DLD1 (cell line): ENCODE data around the gene ALOXE3.

Source experiments
- in situ Hi-C: cut with HindIII; loops from 2 replicates; pipeline ENCODE4 v1.10.0; 2017; ENCODE audit warnings: low sequenced_read_pairs

ALOXE3 gene

DNA sequence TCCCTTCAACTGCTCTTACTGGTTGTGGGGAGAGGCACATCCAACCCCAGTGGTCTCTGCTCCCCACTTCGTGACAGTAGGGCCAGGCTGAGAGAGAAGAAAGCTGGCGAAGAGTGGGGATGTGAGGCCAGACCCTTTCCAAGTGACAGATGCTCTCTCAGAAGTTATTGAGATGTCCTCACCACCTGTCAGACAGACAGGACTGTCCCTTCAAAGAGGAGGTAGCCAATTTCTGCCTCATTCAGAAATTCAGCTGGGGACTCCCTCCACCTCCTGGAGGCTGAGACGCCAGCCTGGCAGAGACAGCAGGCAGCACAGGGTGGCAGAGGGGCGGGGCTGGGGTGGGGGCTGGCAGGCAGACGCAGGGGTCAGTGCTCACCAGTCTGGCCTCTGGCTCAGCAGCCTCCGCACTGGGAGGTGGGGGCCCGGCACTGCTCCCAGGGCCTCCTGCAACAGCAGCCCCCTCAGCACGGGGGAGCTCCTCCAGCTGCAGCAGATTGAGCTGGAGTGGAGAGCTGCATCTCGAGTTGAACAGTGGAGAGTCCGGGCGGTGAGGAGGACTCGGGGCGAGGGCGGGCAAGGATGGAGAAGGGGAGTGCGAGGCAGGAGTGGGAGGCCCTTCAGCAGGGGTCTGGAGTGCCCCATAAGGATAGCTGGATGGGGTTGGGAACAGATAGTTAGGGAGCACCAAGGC, 24.7 kb upstream of the ALOXE3 start:
- in situ Hi-C loops: no loop called here

DNA sequence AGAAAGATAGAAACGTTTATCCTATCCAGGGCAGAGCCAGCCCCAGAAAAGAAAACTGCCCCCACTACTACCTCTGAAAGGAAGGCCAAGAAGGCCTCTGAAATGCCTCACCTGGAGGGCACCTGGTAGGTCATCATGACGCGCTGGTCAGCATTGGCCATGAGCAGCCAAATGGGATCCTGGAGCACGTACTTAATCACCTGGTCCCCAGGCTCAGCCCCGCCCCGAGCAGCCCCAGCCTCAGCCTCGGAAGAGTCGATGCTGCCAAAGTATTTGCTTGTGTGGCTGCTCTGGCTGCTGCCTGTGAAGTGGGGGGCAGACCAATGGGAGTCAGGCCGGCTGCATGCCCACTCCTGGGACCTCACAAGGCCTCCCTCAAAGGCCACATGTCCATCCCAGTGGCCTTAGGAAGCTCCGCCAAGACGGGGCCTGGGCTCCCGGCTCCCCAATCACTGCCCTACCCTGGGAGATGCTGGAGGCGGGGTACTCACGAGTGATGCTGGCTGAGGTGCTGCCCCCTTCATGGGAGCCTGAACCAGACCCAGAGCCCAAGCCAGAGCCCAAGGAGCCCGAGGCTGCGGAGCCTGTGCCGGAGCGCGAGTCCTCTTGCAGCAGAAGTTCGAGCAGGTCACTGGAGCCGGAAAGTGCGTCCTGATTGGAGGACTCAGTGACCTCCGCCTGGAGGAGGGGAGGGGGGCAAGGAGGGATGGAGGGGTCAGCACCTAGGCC, 24.0 kb upstream of the ALOXE3 start:
- in situ Hi-C loops: no loop called here

DNA sequence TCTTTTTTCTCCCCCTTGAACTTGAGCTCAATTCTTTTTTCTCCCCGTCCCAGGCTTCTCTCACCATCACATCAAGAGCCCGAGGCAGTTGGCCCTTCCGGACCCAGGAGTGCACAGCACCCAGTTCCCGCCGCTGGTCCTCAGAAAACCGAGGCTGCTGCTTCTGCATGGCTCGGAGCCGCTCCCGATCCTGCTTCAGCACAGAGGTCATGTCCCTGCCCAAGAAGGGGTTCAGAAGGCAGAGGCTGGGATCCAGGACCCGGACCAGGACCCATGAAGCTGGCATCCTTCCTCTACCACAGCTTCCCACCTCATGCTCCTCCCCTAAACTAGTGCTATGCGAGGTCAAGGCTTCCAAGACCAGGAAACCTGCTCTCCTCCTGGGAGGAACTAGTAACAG, 23.4 kb upstream of the ALOXE3 start:
- in situ Hi-C loops: no loop called here

DNA sequence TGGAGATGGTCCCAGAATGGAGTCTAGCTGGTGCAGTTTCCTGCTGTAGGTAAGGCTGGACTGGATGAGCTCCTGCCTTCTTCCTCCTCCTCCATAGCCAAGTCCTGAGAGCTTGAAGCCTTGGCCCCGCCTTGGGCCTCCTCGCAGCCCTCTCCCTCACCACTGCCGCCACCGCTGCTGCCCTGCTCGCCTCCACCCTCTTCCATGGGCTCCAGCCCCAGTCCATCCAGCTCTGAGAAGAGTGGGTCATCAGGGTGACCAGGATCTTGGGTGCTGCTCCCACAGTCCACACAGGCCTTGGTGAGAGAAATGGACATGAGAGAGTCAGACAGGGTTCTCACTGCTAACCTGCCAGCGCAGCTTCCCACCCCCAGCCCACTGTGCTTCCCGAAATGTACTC, 22.7 kb upstream of the ALOXE3 start:
- in situ Hi-C loops: no loop called here

DNA sequence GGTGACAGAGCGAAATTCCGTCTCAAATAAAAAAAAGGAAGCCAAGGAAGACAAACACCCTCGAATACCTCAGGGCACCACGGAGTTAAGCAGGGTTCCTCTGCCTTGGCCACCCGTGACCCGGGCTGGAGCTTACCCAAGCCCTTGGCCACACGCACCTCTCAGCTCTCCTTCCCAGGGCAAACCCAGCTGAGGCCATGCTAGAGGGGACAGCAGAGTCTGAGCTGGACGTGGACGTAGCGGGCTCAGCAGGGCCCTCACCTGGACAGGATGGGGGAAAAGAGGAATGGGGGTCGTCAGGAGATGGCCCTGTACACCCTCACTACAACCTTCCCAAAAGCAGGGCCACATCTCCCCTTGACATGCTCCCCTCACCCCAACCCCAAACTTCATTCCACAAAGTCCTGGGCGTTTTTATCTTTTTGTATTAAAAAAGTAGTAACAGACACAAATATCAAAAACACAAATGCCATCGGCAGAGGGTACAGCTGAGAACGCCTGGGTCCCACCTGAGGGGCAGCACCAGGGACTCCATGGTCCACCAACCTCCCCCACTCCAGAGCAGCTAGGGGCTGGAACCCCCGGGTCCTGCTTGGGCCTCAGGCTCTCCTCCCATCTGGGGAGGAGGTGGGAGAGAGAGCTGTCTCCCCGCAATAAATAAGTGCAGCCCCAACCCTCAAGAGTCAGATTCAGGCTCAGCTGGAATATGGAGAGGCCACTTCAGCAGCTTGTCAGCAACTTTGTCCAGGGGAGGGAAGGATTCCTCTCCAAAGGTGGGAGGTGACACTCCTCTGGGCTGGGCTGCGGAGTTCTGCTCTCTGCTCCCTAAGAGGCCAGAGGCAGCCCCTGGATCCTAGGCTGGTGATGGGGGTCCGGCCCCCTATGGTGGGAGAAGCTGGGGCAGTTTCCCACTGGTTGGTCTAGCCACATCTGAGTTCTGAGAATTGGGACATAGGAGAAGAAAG, 22.0 kb upstream of the ALOXE3 start:
- in situ Hi-C loops: no loop called here

DNA sequence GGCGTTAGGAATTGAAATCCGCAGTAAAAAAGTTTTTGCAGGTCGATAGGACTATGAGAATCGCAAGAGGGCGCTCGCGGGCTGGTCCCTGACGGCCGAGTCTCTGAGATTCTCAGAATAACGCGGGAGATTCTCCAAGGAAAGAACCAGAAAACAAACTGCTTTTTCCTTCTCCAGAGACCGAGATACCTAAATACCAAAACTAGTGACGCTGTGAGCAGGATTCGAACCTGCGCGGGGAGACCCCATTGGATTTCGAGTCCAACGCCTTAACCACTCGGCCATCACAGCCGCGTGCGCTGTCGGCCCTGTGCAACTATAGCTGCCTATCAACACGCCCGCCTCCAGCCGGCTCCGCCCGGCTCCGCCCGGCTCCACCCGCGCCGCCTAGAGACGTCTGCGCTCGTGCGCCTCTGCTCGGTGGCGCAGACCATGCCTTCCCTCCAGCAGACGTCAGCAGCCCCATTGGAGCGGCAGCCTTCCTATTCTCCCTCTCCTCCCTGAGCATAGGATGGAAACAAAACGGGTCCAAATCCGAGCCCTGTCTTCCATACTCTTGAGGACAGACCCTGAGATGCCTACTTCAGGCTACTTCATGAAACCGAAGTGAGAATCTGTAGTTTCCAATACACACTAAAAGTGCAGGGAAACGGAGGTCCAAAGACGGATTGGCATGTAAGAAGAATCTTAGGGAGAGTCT, 20.5 kb upstream of the ALOXE3 start:
- in situ Hi-C loops: no loop called here

DNA sequence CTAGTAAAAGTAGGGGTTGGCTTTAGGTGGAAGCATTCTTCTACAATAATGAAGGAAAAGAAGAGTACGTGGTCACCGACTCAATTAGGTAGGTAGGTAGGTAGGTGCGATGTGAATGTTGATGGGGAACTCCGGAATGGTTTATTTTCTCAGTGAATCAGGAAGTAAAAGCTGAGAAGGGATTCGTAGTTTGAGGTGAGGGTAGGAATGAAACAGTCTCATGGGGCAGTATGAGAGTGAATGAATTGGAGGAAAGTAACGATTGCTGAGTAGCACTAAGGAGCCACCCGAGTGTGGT, 20.0 kb upstream of the ALOXE3 start:
- in situ Hi-C loops: no loop called here

DNA sequence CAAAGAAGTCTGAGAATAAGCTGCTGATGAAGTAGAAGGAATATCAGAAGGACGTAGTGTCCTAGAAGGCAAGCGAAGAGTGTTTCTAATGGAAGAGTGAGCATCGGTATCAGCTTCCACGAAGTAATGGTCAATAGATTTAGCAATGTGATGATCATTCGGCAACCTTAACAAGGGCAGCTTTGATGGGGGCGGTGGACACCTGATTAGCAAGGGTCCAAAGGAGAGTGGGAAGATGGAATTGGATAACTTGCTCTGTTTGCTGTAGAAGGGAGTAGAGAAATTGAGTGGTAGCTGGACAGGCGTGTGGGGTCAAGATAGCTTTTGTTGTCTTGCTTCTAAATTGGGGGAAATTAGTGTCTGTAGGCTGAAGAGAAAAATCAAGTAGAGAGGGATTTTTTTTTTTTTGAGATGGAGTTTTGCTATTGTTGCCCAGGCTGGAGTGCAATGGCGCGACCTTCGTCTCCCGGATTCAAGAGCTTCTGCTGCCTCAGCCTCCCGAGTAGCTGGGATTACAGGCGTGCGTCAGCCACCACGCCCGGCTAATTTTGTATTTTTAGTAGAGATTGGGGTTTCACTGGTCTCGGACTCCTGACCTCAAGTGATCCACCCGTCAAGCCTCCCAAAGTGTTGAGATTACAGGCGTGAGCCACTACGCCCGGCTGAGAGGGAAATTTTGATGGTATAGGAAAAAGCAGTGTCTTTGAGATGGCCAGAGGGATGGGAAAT, 19.5 kb upstream of the ALOXE3 start:
- in situ Hi-C loops: no loop called here

DNA sequence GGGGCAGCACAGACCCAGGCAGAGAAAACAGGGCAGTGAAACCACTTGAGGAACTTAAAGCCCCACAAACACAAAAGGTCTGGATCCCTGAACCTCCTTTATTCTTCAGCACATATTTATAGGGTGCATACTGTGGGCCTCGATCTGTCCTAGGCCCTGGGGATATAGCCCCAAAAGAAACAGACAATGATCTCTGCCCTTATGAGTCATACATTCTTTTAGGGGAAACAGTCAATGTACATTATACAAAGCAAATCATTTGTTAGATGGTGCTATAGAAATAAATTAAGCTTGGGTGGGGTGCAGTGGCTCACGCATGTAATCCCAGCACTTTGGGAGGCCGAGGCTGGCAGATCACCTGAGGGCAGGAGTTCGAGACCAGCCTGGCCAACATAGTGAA, 15.6 kb upstream of the ALOXE3 start:
- in situ Hi-C loops: no loop called here

DNA sequence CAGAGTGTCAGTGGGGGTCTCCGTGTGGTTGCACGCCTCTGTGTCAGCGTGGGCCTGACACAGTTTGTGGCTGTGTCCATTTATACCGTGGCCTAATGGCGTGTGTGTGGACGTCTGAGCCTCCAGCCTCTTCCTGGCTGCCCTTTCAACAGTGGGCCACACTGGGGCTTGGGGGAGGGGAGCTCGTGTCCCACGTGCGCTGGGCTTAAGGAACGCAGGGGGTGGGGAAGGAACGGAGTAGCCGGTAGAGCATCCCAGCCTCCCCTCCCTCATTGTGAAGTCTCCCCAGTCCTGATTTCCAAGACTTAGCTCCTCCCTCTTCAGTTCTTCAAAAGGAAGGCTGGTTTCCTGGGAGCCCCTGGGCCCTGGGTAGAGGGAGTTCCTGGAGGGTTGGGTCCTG, 15.1 kb upstream of the ALOXE3 start:
- in situ Hi-C loops: no loop called here

DNA sequence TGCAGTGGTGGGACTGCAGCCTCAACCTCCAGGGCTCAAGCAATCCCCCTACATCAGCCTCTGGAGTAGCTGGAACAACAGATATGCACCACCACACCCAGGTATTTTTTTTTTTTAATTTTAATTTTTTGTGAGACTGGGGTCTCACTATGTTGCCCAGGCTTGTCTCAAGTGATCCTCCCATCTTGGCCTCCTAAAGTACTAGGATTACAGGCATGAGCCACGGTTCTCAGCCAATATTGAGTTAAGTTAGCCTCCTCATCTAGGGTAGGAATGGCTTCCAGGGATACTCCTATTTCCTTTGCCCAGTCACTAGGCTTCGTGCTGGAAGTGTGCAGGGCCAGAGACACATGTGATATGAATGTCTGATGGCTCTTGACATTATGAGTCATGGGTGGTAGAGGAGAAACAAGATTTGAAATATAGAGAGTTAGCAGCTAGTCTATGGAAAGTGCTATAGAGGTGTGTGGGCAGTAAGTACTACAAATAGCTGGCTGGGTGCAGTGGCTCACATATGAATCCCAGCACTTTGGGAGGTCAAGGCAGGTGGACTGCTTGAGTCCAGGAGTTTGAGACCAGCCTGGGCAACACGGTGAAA, 13.6 kb upstream of the ALOXE3 start:
- in situ Hi-C loops: no loop called here

DNA sequence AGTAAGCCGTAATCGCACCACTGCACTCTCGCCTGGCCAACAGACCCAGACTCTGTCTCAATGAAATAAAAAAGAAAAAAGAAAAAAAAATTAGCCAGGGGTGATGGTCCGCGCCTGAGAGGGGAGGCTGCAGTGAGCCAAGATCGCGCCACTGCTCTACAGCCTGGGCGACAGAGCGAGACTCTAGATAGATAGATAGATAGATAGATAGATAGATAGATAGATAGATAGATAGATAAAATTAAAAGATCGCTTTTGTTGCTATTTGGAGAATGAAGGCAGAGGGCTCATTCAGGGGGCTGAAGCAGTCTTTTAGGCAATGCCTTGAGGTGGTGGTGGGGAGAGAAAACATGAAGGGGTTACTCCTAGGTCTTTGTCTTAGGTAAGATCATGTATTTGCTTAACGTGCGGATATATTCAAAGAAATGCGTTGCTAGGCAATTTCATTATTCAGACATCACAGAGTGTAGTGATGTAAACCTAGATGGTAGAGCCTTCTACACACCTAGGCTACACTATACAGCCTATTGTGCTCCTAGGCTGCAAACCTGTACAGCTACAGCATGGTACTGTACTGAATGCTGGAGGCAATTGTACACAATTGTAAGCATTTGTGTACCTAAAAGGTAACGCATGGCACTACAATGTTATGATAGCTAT, 9.9 kb upstream of the ALOXE3 start:
- in situ Hi-C loops: no loop called here

DNA sequence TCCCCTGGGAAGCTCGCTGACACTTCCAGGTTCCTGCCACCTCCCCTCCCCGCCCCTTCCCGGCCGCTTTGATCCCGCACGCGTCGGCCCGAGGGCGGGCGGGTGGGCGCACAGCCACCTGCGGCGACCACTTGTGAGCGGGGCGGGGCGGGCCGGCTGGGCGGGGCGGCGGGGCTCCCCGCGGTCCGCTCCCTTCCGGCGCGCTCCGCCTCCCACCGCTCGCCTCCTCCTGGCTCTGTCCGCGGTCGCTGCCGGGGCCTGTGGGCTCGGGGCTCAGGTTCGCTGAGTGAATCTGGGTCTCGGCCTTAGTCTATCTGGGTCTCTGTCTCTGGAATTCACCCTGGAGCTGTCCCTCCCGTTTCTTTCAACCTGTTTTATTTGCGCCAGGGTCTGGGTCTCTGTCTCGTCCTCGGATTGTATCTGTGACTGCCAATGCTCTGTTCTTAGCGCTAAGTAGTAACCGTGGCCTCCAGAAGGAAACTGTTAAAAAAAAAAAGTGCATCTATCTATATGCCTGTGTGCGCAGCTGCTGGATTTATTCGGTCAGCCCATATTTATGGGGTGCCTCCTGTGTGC, 8.3 kb upstream of the ALOXE3 start:
- in situ Hi-C loops: no loop called here

DNA sequence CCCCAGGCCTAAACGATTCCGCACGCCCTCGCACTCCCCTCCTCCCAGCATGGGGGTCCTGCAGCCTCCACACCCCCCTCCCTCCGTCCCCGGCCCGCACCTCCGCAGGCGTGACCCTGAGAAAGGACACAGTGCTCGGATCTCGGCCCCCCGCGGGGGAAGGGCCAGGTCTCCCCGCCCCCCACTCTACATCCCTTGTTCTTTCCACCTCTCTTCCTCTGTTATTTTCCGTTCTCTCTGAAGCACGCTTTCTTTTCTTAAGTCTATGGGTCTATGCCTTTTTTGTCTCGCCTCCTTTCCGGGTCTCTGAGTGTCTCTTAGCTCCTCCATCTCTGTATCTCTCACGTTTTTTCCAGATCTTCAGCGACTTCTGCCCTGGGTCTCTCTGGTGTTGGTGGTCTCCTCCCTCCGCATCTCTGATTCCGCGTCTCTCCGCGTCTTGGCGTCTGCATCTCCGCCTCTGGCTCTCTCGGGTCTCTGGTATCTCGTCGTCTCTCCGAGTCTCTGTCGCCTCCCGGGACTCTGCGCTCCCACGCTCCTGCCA, 7.7 kb upstream of the ALOXE3 start:
- in situ Hi-C loops: no loop called here

DNA sequence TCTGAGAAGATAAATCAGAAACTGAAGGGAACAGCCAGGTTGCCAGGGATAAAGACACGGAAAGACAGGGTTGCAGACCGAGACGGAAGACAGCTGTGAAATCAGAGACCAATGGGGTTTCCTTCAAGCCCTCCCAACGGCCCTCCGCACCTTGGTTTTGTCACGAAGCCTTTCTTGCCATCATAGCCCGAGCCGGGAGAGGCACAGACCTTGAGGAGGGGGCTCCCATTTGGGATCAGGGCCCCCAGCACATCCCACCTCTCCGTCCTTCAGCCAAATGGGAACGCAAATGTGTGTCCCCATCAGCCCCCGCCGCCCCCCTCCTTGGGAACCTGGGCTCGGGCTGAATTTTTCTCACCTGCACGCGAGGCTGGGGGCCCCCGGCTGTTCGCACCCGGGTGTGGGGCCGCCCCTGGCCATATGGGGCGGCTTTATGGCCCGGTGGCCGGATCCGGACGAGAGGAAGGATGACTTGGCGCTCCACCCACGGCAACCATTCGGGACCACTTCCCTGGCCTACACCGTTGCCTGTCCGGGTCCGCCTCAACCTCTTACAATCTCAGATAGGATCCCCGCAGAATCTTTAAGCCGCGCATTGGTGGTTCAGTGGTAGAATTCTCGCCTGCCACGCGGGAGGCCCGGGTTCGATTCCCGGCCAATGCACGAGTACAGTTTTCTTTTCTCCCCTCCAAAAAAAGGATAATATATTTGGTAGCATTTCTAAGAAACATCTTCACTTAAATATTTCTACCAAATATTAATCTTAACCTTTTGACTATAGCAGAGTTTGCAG, 7.0 kb upstream of the ALOXE3 start:
- in situ Hi-C loops: no loop called here

DNA sequence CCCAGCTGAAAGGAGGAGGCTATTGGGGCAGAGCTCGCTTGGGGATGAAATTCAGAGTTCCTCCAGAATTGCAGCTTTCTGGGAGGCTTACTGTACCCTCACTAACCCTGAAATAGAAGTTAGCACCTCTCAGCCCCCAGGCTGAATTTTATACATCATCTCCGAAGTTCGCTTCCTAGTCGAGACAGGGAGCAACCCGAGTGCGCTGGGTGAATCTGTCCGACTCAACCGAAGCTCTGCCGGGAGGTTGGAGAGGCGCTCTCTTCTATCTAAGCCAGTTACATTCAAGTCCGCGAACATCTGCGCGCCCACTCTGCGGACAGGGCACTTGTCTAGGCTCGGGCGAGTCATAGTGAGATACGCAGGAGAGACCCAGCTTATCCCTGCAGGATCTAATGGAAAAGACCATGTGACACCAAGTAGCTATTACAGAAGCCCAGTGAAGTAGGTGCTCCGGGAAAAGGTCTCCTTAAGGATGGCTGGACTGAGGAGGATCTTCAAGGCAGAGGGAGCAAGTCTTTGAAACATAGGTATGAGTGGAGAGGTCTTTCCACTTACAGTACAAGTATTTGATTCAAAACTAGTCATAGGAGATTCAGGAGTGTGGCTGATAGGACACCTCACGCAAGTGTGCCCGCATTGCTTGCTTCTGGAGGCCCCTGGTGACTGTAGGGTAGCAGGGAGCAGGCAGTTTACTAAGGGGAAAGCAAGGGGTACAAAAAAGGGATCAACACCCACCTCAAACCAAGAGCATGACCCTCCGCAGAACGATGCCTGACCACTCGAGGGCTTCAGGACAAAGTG, 6.2 kb upstream of the ALOXE3 start:
- in situ Hi-C loops: loop anchor here (25.0 kb wide), 1 partner anchor 188 kb away; the partner anchor contains the start of gene ARHGEF15

DNA sequence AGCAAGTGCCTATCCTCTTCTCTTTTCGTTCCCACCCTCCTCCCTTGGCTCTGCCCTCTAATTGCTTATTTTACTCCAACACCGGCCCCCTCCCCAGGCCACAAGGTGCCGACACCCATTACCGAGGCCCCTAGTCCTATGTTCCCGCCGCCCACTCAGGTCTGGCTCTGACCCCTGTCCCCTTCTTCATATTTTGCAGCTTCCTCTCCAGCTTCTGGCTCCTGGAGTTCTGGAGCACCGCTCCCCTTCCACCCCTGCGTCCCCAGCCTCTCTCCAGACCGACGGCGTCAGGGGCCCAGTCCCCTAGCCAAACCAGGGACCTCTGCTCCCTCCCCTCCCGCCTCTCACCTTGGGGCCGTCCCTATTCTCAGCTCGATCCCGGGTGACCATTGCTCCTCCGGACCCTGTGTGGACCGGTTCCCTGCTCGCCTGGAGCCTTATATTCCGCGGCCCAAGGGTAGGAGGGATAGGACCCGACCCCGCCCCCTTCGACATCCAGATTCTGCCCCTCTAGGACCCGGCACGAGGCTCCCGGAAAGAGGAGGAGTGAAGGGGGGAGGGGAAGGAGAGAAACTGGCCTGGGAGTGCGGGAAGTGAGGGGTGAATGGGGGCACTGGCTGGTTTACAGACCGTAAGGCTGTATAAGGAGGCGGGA, 5.5 kb upstream of the ALOXE3 start, which contains the start of gene HES7:
TSS of gene HES7 (minus strand) at position 412 of the 655 bp plus-strand sequence. CDS start at position 390, 22 bp downstream.
- in situ Hi-C loops: loop anchor here (25.0 kb wide), 1 partner anchor 188 kb away; the partner anchor contains the start of gene ARHGEF15
